GM03348 (cell line): ENCODE measurements around the gene MICU1.
"Not testable (repeated sequence)": the region's sequence is repeated elsewhere in the genome, so short reads cannot be mapped to it uniquely, and the experiment has no call there.

Experiments used
- DNase-seq: peaks from one replicate; pipeline ENCODE4 v3.0.0; 2012; ENCODE audit warnings: low spot score

Gene MICU1

GRCh38 chr10:72625608-72626443, at the start of gene MICU1:
TSS of gene MICU1 (minus strand) at chr10:72626079. CDS start at chr10:72566793, 59,286 bp downstream.
- peak; percentile 98 for DNase-seq

- not testable (repeated sequence) for DNase-seq
Observed at GRCh38 chr10:72674174-72674573, 48.3 kb upstream of the MICU1 start.

- DNase-seq: no peak
Observed at GRCh38 chr10:72673280-72673679, 47.4 kb upstream of the MICU1 start.

GRCh38 chr10:72667207-72667864, 41.5 kb upstream of the MICU1 start:
- no peak for DNase-seq

GRCh38 chr10:72665925-72666324, 40.0 kb upstream of the MICU1 start:
- DNase-seq: peak; percentile 16

GRCh38 chr10:72663971-72664370, 38.1 kb upstream of the MICU1 start:
- peak; percentile 7 for DNase-seq

- no peak for DNase-seq
Observed at GRCh38 chr10:72661431-72661830, 35.6 kb upstream of the MICU1 start.

GRCh38 chr10:72660220-72660619, 34.3 kb upstream of the MICU1 start:
- DNase-seq: no peak

- DNase-seq: no peak
Observed at GRCh38 chr10:72659694-72660093, 33.8 kb upstream of the MICU1 start.

GRCh38 chr10:72658696-72659400, 33.0 kb upstream of the MICU1 start:
- no peak for DNase-seq

- DNase-seq: no peak
Observed at GRCh38 chr10:72654720-72655119, 28.8 kb upstream of the MICU1 start.

GRCh38 chr10:72653383-72654096, 27.7 kb upstream of the MICU1 start:
- no peak for DNase-seq

- DNase-seq: no peak
Observed at GRCh38 chr10:72649291-72649690, 23.4 kb upstream of the MICU1 start.

GRCh38 chr10:72648301-72648700, 22.4 kb upstream of the MICU1 start:
- no peak for DNase-seq

GRCh38 chr10:72646971-72647370, 21.1 kb upstream of the MICU1 start:
- DNase-seq: not testable (repeated sequence)

GRCh38 chr10:72645263-72645858, 19.5 kb upstream of the MICU1 start:
- DNase-seq: no peak

- no peak for DNase-seq
Observed at GRCh38 chr10:72642318-72642717, 16.4 kb upstream of the MICU1 start.

GRCh38 chr10:72639441-72639873, 13.6 kb upstream of the MICU1 start:
- DNase-seq: no peak

- no peak for DNase-seq
Observed at GRCh38 chr10:72638586-72639440, 12.9 kb upstream of the MICU1 start.

- peak; percentile 65 for DNase-seq
Observed at GRCh38 chr10:72637398-72637857, 11.5 kb upstream of the MICU1 start.

- no peak for DNase-seq
Observed at GRCh38 chr10:72630144-72630543, 4.3 kb upstream of the MICU1 start.
